Fibroblast of gingiva (primary cell): ENCODE measurements around the gene DYNC2LI1.
"Not testable (repeated sequence)": the region's sequence is repeated elsewhere in the genome, so short reads cannot be mapped to it uniquely, and the experiment has no call there.

ENCODE experiments used
- DNase-seq: peaks from one replicate; pipeline ENCODE4 v3.0.0-alpha.2; 2011; ENCODE audit warnings: low read depth

Gene DYNC2LI1

DNA sequence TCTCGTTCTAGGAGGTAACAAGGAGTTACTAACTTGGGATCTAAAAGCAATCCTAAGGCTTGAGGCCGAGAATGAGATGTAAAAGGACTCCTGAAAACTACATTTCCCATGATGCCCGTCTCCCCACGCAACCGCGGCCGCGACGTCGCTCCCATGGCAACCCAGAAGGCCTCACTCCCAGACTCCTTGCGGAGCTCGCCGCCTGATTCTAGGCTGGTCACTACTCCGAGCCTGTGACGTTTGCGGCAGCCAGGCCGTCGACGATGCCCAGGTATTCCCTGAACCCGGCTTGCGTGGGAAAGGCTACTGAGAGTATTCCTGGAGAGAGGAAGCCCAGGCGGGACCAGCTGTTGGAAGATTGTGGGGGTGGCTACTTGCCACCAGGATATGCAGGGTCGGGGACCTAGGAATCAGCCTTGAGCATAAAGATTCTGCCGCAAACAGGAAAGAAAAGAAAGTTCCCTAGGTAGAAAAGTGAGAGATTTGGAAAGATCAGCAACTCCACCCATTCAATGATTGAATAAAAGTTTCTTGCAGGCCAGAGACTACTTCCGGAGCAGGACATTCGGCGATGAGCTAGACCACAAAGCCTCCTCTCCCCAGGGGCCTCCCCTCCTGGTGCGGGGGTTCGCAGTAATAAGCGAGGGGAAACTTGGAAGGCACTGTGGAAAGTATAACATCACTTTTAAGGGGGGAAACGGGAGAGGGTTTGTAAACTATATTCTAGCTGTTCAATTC is at the start of gene DYNC2LI1:
TSS of gene DYNC2LI1 (plus strand) at position 164 of the 738 bp plus-strand sequence. CDS start at position 264, 100 bp downstream.
- DNase-seq = peak; percentile 89

DNA sequence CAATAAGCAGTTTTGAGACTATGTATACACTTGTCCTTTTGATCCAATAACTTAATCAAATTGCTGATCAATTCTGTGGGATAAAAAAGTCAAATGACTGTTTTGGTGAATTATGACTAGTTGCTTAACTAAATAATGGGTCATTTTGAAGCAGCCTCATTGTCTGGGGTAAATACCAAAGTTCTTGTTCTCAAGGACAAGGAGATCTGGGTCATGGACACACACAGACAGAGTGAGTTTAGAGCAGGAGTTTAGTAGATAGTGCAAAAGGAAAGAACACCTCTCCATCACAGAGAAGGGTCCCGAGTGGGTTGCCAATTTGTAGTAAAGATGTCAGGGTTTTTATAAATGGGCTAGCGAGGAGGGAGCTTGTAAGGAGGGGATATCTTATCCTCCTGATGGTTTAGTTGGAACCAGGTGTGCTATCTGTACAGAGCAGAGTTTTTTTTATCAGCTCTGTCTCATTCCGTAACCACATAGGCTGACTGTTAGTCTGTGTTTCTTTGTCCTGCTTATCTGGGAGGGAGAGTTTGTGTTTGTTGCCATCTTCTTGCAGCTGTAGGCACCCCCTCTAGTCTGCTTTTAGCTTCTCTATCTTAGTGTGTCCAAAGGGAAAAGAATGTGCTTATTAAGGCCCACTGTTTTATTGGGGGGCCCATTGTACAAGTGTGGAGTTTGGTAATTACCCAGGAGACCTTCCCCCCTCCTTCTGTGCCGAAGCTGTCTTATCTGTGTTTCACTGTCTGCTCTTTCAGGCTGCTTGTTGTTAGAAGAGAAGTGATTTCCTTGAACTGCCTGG is 48.9 kb upstream of the DYNC2LI1 start:
- no peak for DNase-seq

DNA sequence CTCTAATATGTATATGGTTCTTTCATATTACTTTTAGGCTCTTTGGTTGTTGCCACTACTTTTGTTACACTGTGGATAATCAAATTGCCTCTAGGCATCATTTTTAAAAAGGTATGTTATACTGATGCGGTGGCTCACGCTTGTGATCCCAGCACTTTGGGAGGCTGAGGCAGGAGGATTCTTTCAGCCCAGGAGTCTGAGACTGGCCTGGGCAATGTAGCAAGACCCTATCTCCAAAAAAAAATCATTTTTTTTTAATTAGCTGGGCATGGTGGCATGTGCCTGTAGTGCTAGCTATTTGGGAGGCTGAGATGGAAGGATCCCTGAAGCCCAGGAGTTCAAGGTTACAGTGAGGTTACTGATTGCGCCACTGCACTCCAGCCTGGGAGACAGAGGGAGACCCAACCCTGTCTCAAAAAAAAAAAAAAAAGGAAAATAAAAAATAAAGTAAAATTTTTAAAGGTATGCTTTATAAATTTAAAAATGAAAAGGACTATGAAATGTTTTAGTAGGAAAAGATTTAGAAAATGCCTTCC is 48.1 kb upstream of the DYNC2LI1 start:
- no peak for DNase-seq

DNA sequence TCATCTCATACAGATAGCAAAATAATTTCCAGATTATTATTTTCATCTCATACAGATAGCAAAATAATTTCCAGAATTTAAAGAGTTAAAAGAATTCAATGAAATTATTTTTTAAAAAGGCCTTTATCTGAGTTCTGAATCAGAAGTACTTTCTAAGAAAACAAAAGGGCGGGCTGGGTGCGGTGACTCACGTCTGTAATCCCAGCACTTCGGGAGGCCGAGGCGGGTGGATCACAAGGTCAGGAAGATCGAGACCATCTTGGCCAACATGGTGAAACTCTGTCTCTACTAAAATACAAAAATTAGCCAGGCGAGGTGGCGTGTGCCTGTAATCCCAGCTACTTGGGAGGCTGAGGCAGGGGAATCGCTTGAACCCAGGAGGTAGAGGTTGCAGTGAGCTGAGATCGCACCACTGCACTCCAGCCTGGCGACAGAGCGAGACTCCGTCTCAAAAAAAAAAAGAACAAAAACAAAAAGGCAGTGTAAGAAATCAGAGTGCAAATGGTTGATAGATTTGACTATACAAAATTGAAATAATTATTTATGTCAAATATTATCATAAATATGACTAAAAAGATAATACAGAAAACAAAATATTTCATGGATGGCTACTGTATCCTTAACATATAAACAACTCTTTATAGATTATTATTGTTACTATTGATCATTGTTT is 46.7 kb upstream of the DYNC2LI1 start:
- not testable (repeated sequence) for DNase-seq

DNA sequence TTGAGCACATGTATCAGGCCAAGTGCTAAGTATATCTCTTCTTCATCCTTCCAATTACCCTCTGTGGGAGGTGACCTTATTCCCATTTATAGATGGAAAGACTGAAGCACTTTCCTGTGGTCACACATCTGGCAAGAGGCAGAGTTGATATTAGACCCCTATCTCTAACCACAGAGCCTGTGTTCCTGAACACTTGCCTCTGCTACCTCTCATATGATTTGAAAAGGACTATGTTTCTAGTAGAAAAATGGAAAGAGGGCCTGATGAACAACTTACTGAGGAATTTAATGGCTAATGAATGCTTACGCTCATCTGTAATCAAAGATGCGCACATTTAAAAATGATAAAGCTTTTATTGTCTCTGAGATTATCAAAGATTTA is 46.2 kb upstream of the DYNC2LI1 start:
- DNase-seq = no peak

DNA sequence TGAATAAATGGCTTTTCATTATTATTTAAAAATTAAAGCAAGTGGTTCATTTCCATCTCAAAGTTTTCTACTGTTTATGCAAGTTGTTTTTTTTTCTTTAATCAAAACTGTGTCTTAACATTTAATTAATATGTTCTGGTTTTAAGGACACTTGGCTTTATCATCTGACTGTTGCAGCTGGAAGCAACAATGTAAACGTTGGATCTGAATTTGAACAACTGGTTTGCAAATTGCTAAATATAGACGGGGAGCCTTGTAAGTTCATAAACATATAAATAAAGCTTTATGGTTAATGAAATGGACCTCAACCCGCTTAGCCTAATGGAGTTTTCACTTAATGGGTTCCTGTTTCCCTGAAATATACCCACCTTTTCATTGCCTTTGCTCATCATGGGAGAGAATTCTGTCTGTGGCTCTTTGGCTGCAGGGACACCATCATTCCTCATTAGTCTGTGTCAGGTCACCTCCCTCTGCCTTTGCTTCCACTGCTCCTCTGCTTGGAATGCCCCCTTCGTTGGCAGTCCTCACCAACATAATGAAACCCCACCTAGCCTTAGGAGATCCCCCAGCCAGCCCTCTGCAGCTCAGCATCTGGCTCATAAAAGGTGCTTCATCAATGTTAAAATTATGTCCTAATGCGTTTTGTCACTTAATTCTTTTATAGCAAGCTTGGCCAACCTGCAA is 44.2 kb upstream of the DYNC2LI1 start:
- DNase-seq = peak; percentile 7

DNA sequence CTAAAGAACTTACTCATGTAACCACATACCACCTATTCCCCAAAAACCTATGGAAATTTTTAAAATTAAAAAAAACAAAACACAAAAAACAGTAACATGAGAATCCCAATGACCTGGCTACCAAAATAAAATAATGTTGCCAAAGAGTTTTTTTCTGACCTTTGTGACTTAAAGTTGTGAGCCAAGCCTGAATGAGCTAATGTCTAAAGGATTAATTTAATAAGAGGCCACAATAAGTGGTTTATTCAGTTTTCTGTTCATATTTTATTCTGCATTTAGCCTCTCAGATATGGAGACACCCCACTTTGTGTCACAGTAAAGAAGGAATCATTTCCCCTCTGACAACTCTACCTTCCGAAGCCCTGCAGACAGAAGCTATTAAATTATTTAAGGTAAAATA is 42.6 kb upstream of the DYNC2LI1 start:
- no peak for DNase-seq

DNA sequence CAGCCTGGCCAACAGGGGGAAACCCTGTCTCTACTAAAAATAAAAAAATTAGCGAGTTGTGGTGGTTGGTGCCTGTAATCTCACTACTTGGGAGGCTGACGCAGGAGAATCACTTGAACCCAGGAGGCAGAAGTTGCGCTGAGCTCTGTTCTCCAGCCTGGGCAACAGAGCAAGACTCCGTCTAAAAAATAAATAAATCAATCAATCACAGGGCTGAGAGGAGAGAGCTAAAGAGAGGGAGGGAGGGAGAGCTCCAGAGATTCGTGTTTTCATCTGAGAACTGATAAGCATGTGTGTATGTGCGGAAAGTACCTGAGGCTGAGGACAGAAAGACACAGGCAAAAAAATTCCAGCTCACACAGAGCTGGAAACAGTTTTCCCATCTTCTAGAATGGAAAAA is 37.2 kb upstream of the DYNC2LI1 start:
- DNase-seq = no peak

DNA sequence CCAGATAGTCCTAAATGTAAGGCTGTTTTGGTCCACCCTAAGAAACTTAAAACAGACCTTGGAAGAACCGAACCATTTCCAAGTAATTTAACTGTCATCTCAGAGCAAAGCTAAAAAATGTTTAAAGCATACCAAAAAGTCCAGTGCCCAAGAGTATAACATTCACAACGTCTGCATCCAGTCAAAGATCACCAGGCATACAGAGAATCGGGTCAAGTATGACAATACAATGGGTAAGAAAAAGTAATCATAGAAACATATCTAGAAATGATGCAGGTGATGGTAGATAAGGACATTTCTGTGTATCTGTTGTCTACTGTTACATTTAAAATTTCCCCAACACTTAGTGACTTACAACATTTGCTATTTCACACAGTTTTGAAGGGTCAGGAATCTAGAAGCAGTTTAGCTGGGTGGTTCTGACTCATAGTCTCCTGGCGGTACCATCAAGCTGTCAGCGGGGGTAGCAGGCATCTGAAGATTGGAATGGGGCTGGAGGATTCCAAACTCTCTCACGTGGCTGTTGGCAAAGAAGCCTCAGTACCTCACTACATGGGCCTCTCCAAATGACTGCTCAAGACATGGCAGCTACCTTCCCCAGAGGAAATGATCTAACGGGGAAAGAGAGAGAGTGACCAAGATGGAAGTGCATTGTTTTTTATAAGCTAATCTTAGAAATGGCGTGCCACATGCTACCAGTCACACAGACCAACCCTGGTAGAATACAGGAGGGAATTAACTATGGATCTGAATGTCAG is 36.6 kb upstream of the DYNC2LI1 start:
- peak; percentile 52 for DNase-seq

DNA sequence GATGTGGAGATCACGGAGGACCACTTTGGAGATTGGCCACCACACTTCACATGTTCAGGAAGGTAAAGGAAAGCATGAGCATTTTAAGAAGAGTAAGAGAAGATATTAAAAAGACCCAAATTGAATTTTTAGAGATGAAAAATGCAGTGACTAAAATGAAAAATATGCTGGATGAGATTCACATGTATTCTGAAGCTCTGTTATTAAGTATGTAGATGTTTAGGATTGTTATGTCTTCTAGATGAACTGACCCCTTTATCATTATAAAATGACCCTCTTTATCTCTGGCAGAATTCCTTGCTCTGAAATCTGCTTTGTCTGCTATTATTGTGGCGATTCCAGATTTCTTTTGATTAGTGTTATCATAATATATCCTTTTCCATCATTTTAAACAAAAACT is 36.0 kb upstream of the DYNC2LI1 start:
- no peak for DNase-seq

DNA sequence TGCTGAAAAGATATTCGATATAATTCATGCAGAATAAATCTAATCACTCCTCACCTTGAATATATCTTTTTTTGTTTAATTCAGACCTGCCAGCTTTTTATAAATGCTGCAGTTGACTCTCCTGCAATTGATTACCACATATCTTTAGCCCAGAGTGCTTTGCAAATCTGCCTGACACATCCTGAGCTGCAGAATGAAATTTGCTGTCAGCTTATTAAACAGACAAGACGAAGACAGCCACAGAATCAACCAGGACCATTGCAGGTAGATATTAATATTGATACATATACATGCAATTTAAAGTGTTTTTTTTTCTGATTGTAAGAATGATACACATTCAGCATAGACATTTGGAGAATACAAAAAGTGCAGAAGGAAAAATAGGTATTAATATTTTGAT is 35.6 kb upstream of the DYNC2LI1 start:
- DNase-seq = no peak

DNA sequence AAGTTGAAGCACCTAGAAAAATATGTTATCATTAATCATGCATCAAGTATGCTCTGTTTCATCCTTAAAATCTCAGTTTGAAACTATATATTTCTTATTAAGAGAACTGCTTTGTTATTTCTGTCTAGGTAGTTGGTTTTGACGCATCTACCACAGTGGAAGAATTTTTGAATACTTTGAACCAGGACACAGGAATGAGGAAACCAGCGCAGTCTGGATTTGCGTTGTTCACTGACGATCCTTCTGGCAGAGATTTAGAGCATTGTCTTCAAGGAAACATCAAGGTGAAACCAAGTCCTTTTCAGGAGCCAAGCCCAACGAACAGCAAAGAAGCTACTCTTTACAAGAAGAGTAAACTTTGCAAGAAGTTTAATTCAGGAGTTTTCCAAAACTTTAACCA is 30.1 kb upstream of the DYNC2LI1 start:
- no peak for DNase-seq

DNA sequence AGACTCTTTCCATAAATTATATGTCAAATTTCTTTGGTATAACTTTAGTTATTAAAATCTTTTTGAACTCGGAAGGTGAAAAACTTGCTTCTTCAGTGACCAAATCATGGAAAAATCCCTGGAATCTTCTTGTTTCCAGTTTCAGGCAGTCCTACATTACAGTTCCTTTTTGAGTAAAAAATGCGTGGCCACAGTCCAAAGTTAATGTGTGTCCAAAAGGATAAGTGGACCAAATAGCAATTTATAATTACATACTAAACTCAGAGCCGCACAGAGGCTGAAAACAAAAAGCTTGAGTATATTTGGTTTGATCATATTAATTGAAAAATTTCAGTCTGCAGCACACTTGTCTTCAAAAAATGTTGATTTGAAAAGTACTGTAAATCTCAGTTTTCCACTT is 28.4 kb upstream of the DYNC2LI1 start:
- DNase-seq = peak; percentile 54

DNA sequence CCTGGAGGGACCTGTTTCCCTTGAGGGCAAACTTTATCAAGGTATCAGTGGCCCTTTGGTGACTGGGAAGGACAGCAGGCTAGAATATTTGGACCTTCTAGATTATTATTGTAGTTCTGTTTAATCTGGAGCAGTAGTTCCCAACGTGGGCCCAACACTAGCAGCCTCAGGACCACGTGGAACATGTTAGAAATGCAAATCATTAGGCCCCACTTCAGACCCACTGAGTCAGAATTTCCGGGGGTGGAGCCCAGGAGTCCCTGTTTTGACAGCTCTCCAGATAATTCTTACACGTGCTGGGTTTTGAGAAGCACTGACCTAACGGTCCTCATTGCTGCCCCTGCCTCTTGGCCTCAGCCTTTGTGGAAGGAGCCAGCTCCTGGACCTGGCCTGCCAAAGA is 25.5 kb upstream of the DYNC2LI1 start:
- DNase-seq = no peak

DNA sequence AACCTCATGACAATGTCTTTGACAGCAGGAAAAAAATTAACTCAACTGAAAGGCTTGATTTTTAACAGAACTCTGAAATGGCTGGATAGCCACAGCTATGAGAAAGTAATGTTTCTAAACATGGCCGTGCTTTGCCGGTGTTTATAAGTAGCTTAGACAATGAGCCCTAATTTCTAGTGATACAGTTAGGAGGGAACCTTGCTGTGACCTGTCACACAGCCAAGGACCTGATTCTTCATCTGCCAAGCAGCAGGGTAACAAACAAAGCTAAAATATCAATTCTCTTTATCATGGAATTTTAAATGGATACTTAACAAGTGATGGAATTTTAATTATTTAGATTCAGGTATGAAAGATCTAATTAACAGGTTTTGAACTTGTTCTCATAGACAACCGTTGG is 24.3 kb upstream of the DYNC2LI1 start:
- no peak for DNase-seq

DNA sequence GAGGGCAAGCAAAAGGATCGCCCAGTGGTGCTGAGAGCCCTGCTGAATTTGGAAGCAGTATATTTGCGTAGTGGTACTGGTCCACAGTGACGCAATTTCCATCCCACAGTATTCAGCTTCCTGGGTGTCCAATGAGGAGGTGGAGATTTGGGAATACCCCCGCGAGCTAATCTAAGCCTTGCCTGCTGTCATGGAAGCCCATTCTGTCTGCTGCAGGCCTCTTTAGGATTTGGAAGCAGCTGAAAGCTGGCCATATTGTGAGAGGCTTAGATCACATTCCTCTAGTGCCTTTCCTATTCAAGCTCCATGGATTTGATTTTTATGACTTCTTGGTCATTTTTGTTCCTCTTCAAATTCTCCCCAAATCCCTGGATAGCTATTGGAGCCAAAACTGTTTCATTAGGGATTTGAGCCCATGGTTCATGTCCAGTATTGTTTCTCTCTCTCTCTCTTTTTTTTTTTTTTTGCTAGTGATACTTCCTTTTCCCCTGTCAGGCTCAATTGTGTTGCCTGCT is 22.3 kb upstream of the DYNC2LI1 start:
- DNase-seq = no peak

DNA sequence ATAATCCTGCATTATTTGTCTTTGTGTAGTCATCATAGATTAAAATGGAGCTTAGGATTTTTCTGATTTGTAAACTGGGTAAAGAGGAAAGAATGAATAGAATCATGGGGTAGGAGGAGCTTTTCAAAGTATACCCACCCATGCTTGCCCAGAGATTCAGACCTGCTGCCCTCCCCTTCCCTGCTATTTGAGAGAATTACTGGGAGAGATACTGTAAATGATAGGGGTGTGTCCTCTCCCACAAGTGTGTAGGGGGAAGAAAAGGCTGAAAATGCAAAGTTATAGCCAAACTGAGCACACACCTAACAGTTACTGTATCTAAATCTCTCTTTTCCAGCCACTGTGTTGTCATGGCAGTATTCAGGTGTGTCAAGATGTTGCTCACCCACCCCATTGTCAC is 21.5 kb upstream of the DYNC2LI1 start:
- DNase-seq = no peak

DNA sequence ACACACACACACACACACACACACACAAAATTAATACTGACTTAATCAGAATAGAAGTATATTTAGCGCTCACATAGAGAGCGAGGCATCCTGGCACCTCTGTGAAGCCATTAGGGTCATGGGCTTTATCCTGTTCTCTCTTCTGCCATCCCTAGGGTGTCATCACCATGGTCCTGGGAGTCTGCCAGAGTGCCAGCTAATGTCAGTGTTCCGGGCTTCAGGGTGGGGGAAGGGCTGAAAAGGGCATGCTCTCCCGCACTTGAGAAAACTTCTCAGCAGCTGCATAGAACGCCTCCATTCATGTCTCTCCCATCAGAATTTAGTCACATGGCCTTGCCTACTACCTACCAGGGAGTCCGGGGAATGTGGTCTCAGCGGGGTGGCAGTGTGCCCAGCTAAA is 19.7 kb upstream of the DYNC2LI1 start:
- no peak for DNase-seq

DNA sequence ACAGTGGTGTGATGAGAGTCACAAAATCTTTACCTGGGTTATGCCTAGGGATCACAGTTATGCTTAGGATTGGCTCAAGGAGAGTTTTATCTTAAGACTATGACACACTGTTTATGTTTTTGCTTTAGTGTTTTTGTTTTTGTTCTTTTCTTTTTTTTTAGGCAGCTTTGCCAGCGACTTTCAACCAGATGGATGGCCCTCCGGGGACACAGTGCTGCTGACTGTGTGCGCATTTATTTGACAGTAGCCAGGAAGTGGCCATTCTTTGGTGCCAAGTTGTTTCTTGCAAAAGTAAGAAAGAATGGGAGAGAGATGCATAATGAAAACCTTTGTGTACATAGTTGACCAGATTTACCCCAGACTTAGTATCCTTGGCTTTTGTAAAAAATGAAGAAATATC is 15.1 kb upstream of the DYNC2LI1 start:
- DNase-seq = peak; percentile 79

DNA sequence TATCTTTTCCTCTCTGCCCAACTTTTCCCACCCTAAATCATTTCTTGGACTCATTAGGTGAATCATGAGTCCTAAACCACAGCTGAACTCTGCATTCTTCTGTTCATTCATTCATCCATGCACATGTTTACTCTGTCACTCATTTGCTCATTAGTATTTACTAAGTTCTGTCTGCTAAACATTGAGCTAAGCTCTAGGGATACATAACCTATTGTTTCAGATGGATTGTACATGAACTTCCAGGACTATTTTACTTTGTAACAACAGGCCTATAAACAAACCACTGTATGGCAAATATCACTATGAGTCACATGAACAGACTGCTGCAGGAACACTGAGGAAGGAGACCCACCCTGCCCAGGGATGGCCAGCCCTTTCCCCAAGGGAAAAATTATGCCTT is 14.6 kb upstream of the DYNC2LI1 start:
- DNase-seq = peak; percentile 61

DNA sequence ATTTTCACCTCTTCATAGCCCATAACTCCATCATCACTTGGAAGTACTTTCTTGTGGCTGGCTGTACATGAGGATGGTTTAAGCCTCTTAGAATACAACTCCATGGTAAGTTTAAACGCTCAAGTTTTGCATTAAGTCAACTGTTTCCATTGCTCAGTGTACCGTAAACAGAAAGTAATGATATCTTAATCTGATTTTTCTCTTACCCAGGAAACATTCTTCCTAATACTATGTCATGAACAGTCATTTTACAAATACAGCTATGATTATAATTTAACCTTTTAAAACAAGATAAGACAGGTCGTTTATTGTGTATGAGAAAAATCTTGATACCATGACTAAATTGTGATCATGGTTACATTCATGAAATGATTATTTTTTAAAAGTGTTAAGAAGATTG is 11.6 kb upstream of the DYNC2LI1 start:
- no peak for DNase-seq
